B cell (primary cell): ENCODE results near the gene ERMARD. TPM values are rescaled to one million over a fixed set of nuclear protein-coding genes. Genes with fewer than 3 reads are reported as not detected.
"Not testable (repeated sequence)": the region's sequence is repeated elsewhere in the genome, so short reads cannot be mapped to it uniquely, and the experiment has no call there.

Experiments
- ATAC-seq: fragments of 200-7000 bp; cut with Tn5 transposase; one replicate; pipeline ENCODE4 v1.10.0; 2021; ENCODE audit warnings: low read depth, mild to moderate bottlenecking, moderate number of reproducible peaks, moderate library complexity
- CTCF ChIA-PET: fragments of 350-600 bp; sonication (Branson Sonifier 250); formaldehyde crosslinking; loops from one replicate; lab custom pipeline; 2021; ENCODE audit warnings: antibody characterized with exemption, inconsistent platforms; lab: Charles Lee
- POLR2A ChIA-PET: fragments of 350-600 bp; sonication (Branson Sonifier 250); formaldehyde crosslinking; loops from one replicate; lab custom pipeline; 2021; ENCODE audit warnings: antibody characterized with exemption; lab: Charles Lee
- DNase-seq: peaks from one replicate; pipeline ENCODE4 v3.0.0; 2013
- H2AFZ ChIP-seq: 2 replicates; pipeline ENCODE4 v1.6.1; 2012; ENCODE audit warnings: mild to moderate bottlenecking, low read depth, low read length; ENCODE audit not compliant: insufficient read depth, poor library complexity, severe bottlenecking
- H3K27ac ChIP-seq, 2 donors: 1 replicate in 1 of 2; 2 replicates in 1 of 2; pipeline ENCODE4 v1.5.1; 2012 to 2013; ENCODE audit warnings: low read length in 2 of 2, mild to moderate bottlenecking in 2 of 2, moderate library complexity in 1 of 2
- H3K27me3 ChIP-seq, 4 experiments: fragments of 200-600 bp in 1 of 4; sonication (generic) in 1 of 4; replicated peaks in 1 of 4; 1 replicate in 2 of 4; 2 replicates in 2 of 4; pipeline versions ENCODE4 v1.6.1 to v1.7.0; 2013 to 2016; ENCODE audit warnings: low read length in 3 of 4, mild to moderate bottlenecking in 2 of 4, mixed read lengths in 1 of 4, moderate library complexity in 1 of 4; ENCODE audit not compliant: insufficient read depth in 4 of 4, control insufficient read depth in 3 of 4; ENCODE audit errors: control extremely low read depth in 1 of 4
- H3K36me3 ChIP-seq, 2 experiments: replicated peaks in 1 of 2; 1 replicate in 1 of 2; 2 replicates in 1 of 2; pipeline versions ENCODE4 v1.6.1 to v1.7.1; 2013; ENCODE audit warnings: low read length in 1 of 2; ENCODE audit not compliant: insufficient read depth in 2 of 2, control insufficient read depth in 1 of 2; ENCODE audit errors: control extremely low read depth in 1 of 2, extremely low read depth in 1 of 2
- H3K4me1 ChIP-seq, 2 donors: fragments of 200-600 bp in 1 of 2; sonication (generic) in 1 of 2; 1 replicate in 1 of 2; 2 replicates in 1 of 2; pipeline versions ENCODE4 v1.5.1 to v1.6.1; 2013 to 2017; ENCODE audit warnings: low read length in 2 of 2; ENCODE audit not compliant: control insufficient read depth in 2 of 2, insufficient read depth in 2 of 2
- H3K4me2 ChIP-seq: replicated peaks from 2 replicates; pipeline ENCODE3; 2012; ENCODE audit warnings: mild to moderate bottlenecking, low read depth, low read length; ENCODE audit not compliant: poor library complexity, severe bottlenecking
- H3K4me3 ChIP-seq, 5 experiments: fragments of 200-600 bp in 1 of 5; sonication (generic) in 1 of 5; 1 replicate in 3 of 5; 2 replicates in 2 of 5; pipeline versions ENCODE4 v1.5.1 to v1.7.0; 2011 to 2016; ENCODE audit warnings: low read length in 4 of 5, mild to moderate bottlenecking in 4 of 5, low read depth in 2 of 5, control low read depth in 1 of 5, moderate library complexity in 1 of 5; ENCODE audit not compliant: insufficient read depth in 1 of 5; ENCODE audit errors: control extremely low read depth in 1 of 5, extremely low read depth in 1 of 5
- H3K79me2 ChIP-seq: fragments of 200-600 bp; sonication (generic); one replicate; pipeline ENCODE4 v1.6.0; 2016; ENCODE audit warnings: low read length; ENCODE audit not compliant: control insufficient read depth, insufficient read depth
- H3K9ac ChIP-seq: fragments of 200-600 bp; sonication (generic); 2 replicates; pipeline ENCODE4 v1.6.1; 2017; ENCODE audit warnings: mild to moderate bottlenecking, low read length, moderate library complexity
- H3K9me3 ChIP-seq, 3 donors: one replicate each; pipeline versions ENCODE4 v1.6.1 to v1.7.1; 2013; ENCODE audit warnings: low read length in 2 of 3; ENCODE audit not compliant: control insufficient read depth in 2 of 3, insufficient read depth in 1 of 3; ENCODE audit errors: control extremely low read depth in 1 of 3
- H4K20me1 ChIP-seq: 2 replicates; pipeline ENCODE4 v1.6.0; 2012; ENCODE audit warnings: mild to moderate bottlenecking, low read length; ENCODE audit not compliant: insufficient read depth, control insufficient read depth, poor library complexity, severe bottlenecking
- H3K27ac Mint-ChIP-seq: one replicate; pipeline ENCODE4 v1.8.0; 2021; ENCODE audit warnings: mixed read lengths
- H3K27me3 Mint-ChIP-seq: one replicate; pipeline ENCODE4 v1.8.0; 2021; ENCODE audit warnings: mixed read lengths
- H3K4me1 Mint-ChIP-seq: one replicate; pipeline ENCODE4 v1.8.0; 2021; ENCODE audit warnings: mixed read lengths
- H3K4me3 Mint-ChIP-seq: one replicate; pipeline ENCODE4 v1.8.0; 2021; ENCODE audit warnings: mixed read lengths
- H3K9me3 Mint-ChIP-seq: one replicate; pipeline ENCODE4 v1.8.0; 2022; ENCODE audit warnings: mixed read lengths; ENCODE audit not compliant: insufficient read depth
- CTCF ChIP-seq: fragments of 200-600 bp; IDR thresholded peaks from one replicate; pipeline ENCODE4 v1.8.0; 2022; ENCODE audit warnings: antibody characterized with exemption, mild to moderate bottlenecking
- EZH2 ChIP-seq: IDR thresholded peaks from 2 replicates; pipeline ENCODE4 v1.6.1; 2012; ENCODE audit warnings: borderline replicate concordance, low read depth, mild to moderate bottlenecking, moderate library complexity, low read length; ENCODE audit not compliant: insufficient read depth, poor library complexity, severe bottlenecking
- WGBS: methylation state at CpG from one replicate; pipeline ENCODE4 v1.1.5; 2013; ENCODE audit warnings: missing lambda C conversion rate; ENCODE audit not compliant: insufficient coverage; 5-methylcytosine and 5-hydroxymethylcytosine counted together
- intact Hi-C: fragments of 100-400 bp; cut with micrococcal nuclease; formaldehyde crosslinking; loops from one replicate; pipeline ENCODE4 v1.10.0; 2022
- polyA plus RNA-seq: library from polyadenylated mRNA; depleted of rRNA; stranded (reverse); fragments of >200 nt; gene quantifications from 2 replicates; pipeline ENCODE4 v1.2.3, GENCODE V29; 2012
- total RNA-seq, 2 donors: library from RNA; stranded (reverse); fragments of 120-200 nt in 1 of 2; gene quantifications; 1 replicate in 1 of 2; 2 replicates in 1 of 2; pipeline versions ENCODE4 v1.2.3 to v1.2.4, GENCODE V29; 2013 to 2022

The ERMARD gene
- total and polyA plus RNA-seq, 2 donors (not counting 1 experiment from before 2014, with no cell fraction given) = 42.8 to 65.1 TPM

GRCh38 chr6:169763881-169764280 is 12.5 kb downstream of the ERMARD start:
- Histone ChIP-seq H3K9ac (no peak overlapping the region), H3K9me3 (no peaks in the 10 kb centered on the region), H4K20me1 (no peaks in the 10 kb centered on the region), H2AFZ (no peak overlapping the region), H3K79me2 (no peaks in the 10 kb centered on the region), H3K4me2 (no peak overlapping the region), H3K36me3 (peaks cover 5 to 82% of the 10 kb centered on the region in 2 experiments), H3K4me3 (no peak overlapping the region), H3K27me3 (no peaks in the 10 kb centered on the region), H3K4me1 (no peaks in the 10 kb centered on the region), H3K27ac (no peak overlapping the region)
- intact Hi-C loops = no loop called here
- TF ChIP-seq CTCF (no peak), EZH2 (no peak)
- no peak overlapping the region for H3K4me3 Mint-ChIP-seq
- DNase-seq = no peak
- no peaks in the 10 kb centered on the region for H3K9me3 Mint-ChIP-seq
- ChIA-PET POLR2A (no interaction called here), CTCF (interaction anchor here (1.1 kb wide), 1 partner anchor 26 kb away, joined by 4 read pairs; no protein-coding TSS in a partner anchor)
- no peak for ATAC-seq
- no peaks in the 10 kb centered on the region for H3K4me1 Mint-ChIP-seq
- WGBS = 90% methylated on average over 6 of the region's 10 CpGs
- H3K27me3 Mint-ChIP-seq = no peaks in the 10 kb centered on the region
- no peak overlapping the region for H3K27ac Mint-ChIP-seq

- H3K27ac Mint-ChIP-seq, H3K9me3 Mint-ChIP-seq, H3K27ac ChIP-seq, POLR2A ChIA-PET, H3K27me3 Mint-ChIP-seq, H4K20me1 ChIP-seq, H3K4me1 ChIP-seq, H3K4me3 ChIP-seq, H3K4me3 Mint-ChIP-seq, H2AFZ ChIP-seq, CTCF ChIA-PET, H3K79me2 ChIP-seq, H3K4me2 ChIP-seq, H3K27me3 ChIP-seq, H3K9ac ChIP-seq, DNase-seq, H3K9me3 ChIP-seq, H3K4me1 Mint-ChIP-seq, intact Hi-C loops, ATAC-seq: not testable (repeated sequence)
- peaks cover 5 to 71% of the 10 kb centered on the region in 2 experiments for H3K36me3 ChIP-seq
- 97% methylated on average over 10 of the region's 10 CpGs for WGBS
These were observed 14.4 kb downstream of the ERMARD start for GRCh38 chr6:169765789-169766188.
